Ovary (tissue), 3 donors: Measurements from ENCODE around the gene CCT7.

Experiments
- POLR2A ChIP-seq: fragments of 450-650 bp; IDR thresholded peaks from one replicate; pipeline ENCODE4 v1.6.1; 2017; ENCODE audit warnings: antibody characterized with exemption, mild to moderate bottlenecking, moderate library complexity
- TF ChIP-seq, protein P1 (sequence below), 3 donors: fragments of 450-650 bp in 2 of 3; fragments of 200-600 bp in 1 of 3; IDR thresholded peaks; one replicate each; pipeline versions ENCODE4 v1.5.1 to v1.8.0; 2016 to 2022; ENCODE audit warnings: antibody characterized with exemption in 3 of 3, mild to moderate bottlenecking in 1 of 3
- donor health status: DM: no; HTN: no; CAD: no.

DNA sequence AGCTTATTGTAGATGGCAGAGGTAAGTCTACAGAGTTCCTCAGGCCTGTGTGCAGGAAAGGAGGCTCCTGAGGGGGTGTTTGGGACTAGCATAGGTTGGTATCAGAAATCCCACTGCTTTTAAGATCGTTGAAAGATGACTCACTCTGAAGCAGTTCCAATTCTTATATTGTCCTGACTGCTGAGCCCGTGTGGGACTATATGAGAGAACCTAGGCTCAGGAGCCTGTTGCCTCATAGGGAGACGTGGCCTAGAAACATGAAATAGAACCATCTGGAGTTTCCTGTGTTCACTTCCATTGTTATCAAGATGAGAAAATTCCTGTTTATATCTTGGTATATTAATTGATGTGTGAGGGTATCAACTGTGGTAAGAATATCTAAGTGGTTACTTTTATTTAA lies 5.7 kb downstream of the CCT7 start:
- TF ChIP-seq, protein P1, sequence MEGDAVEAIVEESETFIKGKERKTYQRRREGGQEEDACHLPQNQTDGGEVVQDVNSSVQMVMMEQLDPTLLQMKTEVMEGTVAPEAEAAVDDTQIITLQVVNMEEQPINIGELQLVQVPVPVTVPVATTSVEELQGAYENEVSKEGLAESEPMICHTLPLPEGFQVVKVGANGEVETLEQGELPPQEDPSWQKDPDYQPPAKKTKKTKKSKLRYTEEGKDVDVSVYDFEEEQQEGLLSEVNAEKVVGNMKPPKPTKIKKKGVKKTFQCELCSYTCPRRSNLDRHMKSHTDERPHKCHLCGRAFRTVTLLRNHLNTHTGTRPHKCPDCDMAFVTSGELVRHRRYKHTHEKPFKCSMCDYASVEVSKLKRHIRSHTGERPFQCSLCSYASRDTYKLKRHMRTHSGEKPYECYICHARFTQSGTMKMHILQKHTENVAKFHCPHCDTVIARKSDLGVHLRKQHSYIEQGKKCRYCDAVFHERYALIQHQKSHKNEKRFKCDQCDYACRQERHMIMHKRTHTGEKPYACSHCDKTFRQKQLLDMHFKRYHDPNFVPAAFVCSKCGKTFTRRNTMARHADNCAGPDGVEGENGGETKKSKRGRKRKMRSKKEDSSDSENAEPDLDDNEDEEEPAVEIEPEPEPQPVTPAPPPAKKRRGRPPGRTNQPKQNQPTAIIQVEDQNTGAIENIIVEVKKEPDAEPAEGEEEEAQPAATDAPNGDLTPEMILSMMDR (IDR thresholded peaks at IDR 0.05): no peak
- no peak for TF ChIP-seq POLR2A
